HG02610 (cell line): Measurements from ENCODE around the gene ALKBH4.
A peak's percentile ranks its signal among the peaks of the same experiment; 100 is the strongest.
"Not testable (repeated sequence)": the region's sequence is repeated elsewhere in the genome, so short reads cannot be mapped to it uniquely, and the experiment has no call there.

Source experiments
- ATAC-seq: cut with Tn5 transposase; IDR thresholded peaks from one replicate; pipeline ENCODE4 v1.9.1; 2021; ENCODE audit warnings: mild to moderate bottlenecking, moderate library complexity; ENCODE audit not compliant: unreplicated experiment

Gene ALKBH4

GRCh38 chr7:102478314-102479208, 13.9 kb upstream of the ALKBH4 start, which contains the start of gene POLR2J:
Gene POLR2J (minus strand): TSS chr7:102478922. CDS start chr7:102478860, 62 bp downstream.
- ATAC-seq = peak; percentile 73

GRCh38 chr7:102474736-102475435, 10.2 kb upstream of the ALKBH4 start:
- ATAC-seq = not testable (repeated sequence)

GRCh38 chr7:102474116-102474515, 9.5 kb upstream of the ALKBH4 start:
- ATAC-seq = not testable (repeated sequence)

- no peak for ATAC-seq
These were observed 8.8 kb upstream of the ALKBH4 start for GRCh38 chr7:102473271-102473991.

- ATAC-seq = no peak
These were observed 7.7 kb upstream of the ALKBH4 start for GRCh38 chr7:102472126-102473041.

- no peak for ATAC-seq
These were observed 7.1 kb upstream of the ALKBH4 start for GRCh38 chr7:102471791-102472125.

- ATAC-seq = no peak
These were observed 5.5 kb upstream of the ALKBH4 start for GRCh38 chr7:102469972-102470825.

GRCh38 chr7:102469351-102469971, 4.8 kb upstream of the ALKBH4 start:
- no peak for ATAC-seq

- ATAC-seq = no peak
These were observed 4.1 kb upstream of the ALKBH4 start for GRCh38 chr7:102468478-102469350.

- no peak for ATAC-seq
These were observed 3.2 kb upstream of the ALKBH4 start for GRCh38 chr7:102467581-102468477.

GRCh38 chr7:102466097-102466496, 1.4 kb upstream of the ALKBH4 start:
- ATAC-seq = no peak

- no peak for ATAC-seq
These were observed 654 bp downstream of the ALKBH4 start for GRCh38 chr7:102463841-102464576.

- ATAC-seq = no peak
These were observed 4.2 kb downstream of the ALKBH4 start for GRCh38 chr7:102460467-102460866.

GRCh38 chr7:102459221-102459844, 5.3 kb downstream of the ALKBH4 start:
- no peak for ATAC-seq

GRCh38 chr7:102457352-102457924, 7.2 kb downstream of the ALKBH4 start:
- no peak for ATAC-seq

- no peak for ATAC-seq
These were observed 8.3 kb downstream of the ALKBH4 start for GRCh38 chr7:102456327-102456726.
